ENCODE data around the gene CASR.

- TF ChIP-seq CTCF (IDR thresholded peaks at IDR 0.05; ENCODE audit: insufficient read depth, low read length, poor library complexity, severe bottlenecking) (no peak), EZH2phosphoT487 (conservative IDR thresholded peaks at IDR 0.05; ENCODE audit: low read length) (no peak)
Observed at GRCh38 chr3:122245513-122246174, 62.2 kb downstream of the CASR start.

Measured in SU-DHL-6 (cell line).